ENCODE data around the gene CHMP4B.

The CHMP4B gene

GRCh38 chr20:33848391-33848790, 37.2 kb downstream of the CHMP4B start:
- TF ChIP-seq ZFX (IDR thresholded peaks at IDR 0.05) (no peak), CTCF (conservative IDR thresholded peaks at IDR 0.05) (no peak)
- H3K27ac ChIP-seq = no peak overlapping the region

GRCh38 chr20:33850159-33850558, 39.0 kb downstream of the CHMP4B start:
- TF ChIP-seq ZFX (IDR thresholded peaks at IDR 0.05) (no peak), CTCF (conservative IDR thresholded peaks at IDR 0.05) (no peak)
- no peak overlapping the region for H3K27ac ChIP-seq

- H3K27ac ChIP-seq = no peak overlapping the region
- no peak for TF ChIP-seq CTCF (conservative IDR thresholded peaks at IDR 0.05)
- no peak for TF ChIP-seq ZFX (IDR thresholded peaks at IDR 0.05)
Observed at GRCh38 chr20:33851842-33852466, 40.8 kb downstream of the CHMP4B start.

GRCh38 chr20:33852626-33853506, 41.7 kb downstream of the CHMP4B start:
- TF ChIP-seq CTCF (conservative IDR thresholded peaks at IDR 0.05) = no peak
- TF ChIP-seq ZFX (IDR thresholded peaks at IDR 0.05) = no peak
- H3K27ac ChIP-seq = no peak overlapping the region

GRCh38 chr20:33853507-33853813, 42.3 kb downstream of the CHMP4B start:
- TF ChIP-seq CTCF (conservative IDR thresholded peaks at IDR 0.05) (no peak), ZFX (IDR thresholded peaks at IDR 0.05) (no peak)
- no peak overlapping the region for H3K27ac ChIP-seq

GRCh38 chr20:33857722-33858563, 46.8 kb downstream of the CHMP4B start:
- H3K27ac ChIP-seq = no peak overlapping the region
- TF ChIP-seq ZFX (IDR thresholded peaks at IDR 0.05) (no peak), CTCF (conservative IDR thresholded peaks at IDR 0.05) (no peak)

GRCh38 chr20:33858666-33859065, 47.5 kb downstream of the CHMP4B start:
- TF ChIP-seq CTCF (conservative IDR thresholded peaks at IDR 0.05) = no peak
- H3K27ac ChIP-seq = no peak overlapping the region
